WI38 (cell line): ENCODE data around the gene UTY.
"Not testable (repeated sequence)": the region's sequence is repeated elsewhere in the genome, so short reads cannot be mapped to it uniquely, and the experiment has no call there.

Source experiments
- H3K4me3 ChIP-seq: 2 replicates; pipeline ENCODE4 v1.5.1; 2011; ENCODE audit warnings: low read depth, mild to moderate bottlenecking, control low read depth, low read length
- CTCF ChIP-seq: IDR thresholded peaks from 2 replicates; pipeline ENCODE4 v1.5.1; 2012; ENCODE audit warnings: low read depth, mild to moderate bottlenecking, control low read depth, low read length

The UTY gene

GRCh38 chrY:13300795-13301194, 179.0 kb downstream of the UTY start:
- TF ChIP-seq CTCF = no peak
- H3K4me3 ChIP-seq = no peak overlapping the region

- no peak overlapping the region for H3K4me3 ChIP-seq
- TF ChIP-seq CTCF = no peak
Observed at GRCh38 chrY:13299411-13299810, 180.4 kb downstream of the UTY start.

GRCh38 chrY:13296176-13296890, 183.5 kb downstream of the UTY start:
- H3K4me3 ChIP-seq = no peak overlapping the region
- TF ChIP-seq CTCF = no peak

- no peak for TF ChIP-seq CTCF
- no peak overlapping the region for H3K4me3 ChIP-seq
Observed at GRCh38 chrY:13295026-13295425, 184.8 kb downstream of the UTY start.

- H3K4me3 ChIP-seq = no peak overlapping the region
- no peak for TF ChIP-seq CTCF
Observed at GRCh38 chrY:13291199-13291598, 188.6 kb downstream of the UTY start.

GRCh38 chrY:13282151-13283054, 197.4 kb downstream of the UTY start:
- not testable (repeated sequence) for H3K4me3 ChIP-seq

- no peak overlapping the region for H3K4me3 ChIP-seq
- TF ChIP-seq CTCF = no peak
Observed at GRCh38 chrY:13279561-13279960, 200.3 kb downstream of the UTY start.
